WTC11 (cell line): Measurements from ENCODE around the gene IL4R. TPM values are rescaled to one million over a fixed set of nuclear protein-coding genes. Genes with fewer than 3 reads are reported as not detected.

Experiments used
- ATAC-seq: fragments of 200-7000 bp; cut with Tn5 transposase; 2 replicates; pipeline ENCODE4 v1.10.0; 2021; ENCODE audit warnings: mild to moderate bottlenecking, moderate library complexity
- CTCF ChIA-PET: fragments of 300-600 bp; sonication (Branson Sonifier 250); formaldehyde crosslinking; loops from one replicate; lab custom pipeline; 2021; ENCODE audit warnings: antibody characterized with exemption; lab: Charles Lee
- POLR2A ChIA-PET: fragments of 350-600 bp; sonication (Branson Sonifier 250); formaldehyde crosslinking; loops from one replicate; lab custom pipeline; 2021; ENCODE audit warnings: antibody characterized with exemption; lab: Charles Lee
- DNase-seq: peaks from one replicate; pipeline ENCODE4 v3.0.0; 2021; ENCODE audit warnings: low spot score
- H3K27ac Mint-ChIP-seq: 2 replicates; pipeline ENCODE4 v1.8.0; 2021; ENCODE audit warnings: mixed read lengths
- H3K27me3 Mint-ChIP-seq: 2 replicates; pipeline ENCODE4 v1.8.0; 2021; ENCODE audit warnings: low read depth, mild to moderate bottlenecking, moderate library complexity, mixed read lengths
- H3K36me3 Mint-ChIP-seq: 2 replicates; pipeline ENCODE4 v1.8.0; 2021; ENCODE audit warnings: mixed read lengths
- H3K4me1 Mint-ChIP-seq: 2 replicates; pipeline ENCODE4 v1.8.0; 2022; ENCODE audit warnings: mixed read lengths
- H3K4me3 Mint-ChIP-seq: 2 replicates; pipeline ENCODE4 v1.8.0; 2021; ENCODE audit warnings: mild to moderate bottlenecking, moderate library complexity, mixed read lengths
- H3K9me3 Mint-ChIP-seq: 2 replicates; pipeline ENCODE4 v1.8.0; 2021; ENCODE audit warnings: mixed read lengths
- AFF4 ChIP-seq: sonication (generic); formaldehyde crosslinking; IDR thresholded peaks from 2 replicates; pipeline ENCODE4 v1.8.1; 2023; ENCODE audit warnings: mild to moderate bottlenecking, missing genetic modification reagents, borderline replicate concordance
- ATF3 ChIP-seq: sonication (generic); formaldehyde crosslinking; conservative IDR thresholded peaks from 2 replicates; pipeline ENCODE4 v1.8.1; 2022; ENCODE audit warnings: mild to moderate bottlenecking, missing genetic modification reagents
- CBFB ChIP-seq: sonication (generic); formaldehyde crosslinking; IDR thresholded peaks from 2 replicates; pipeline ENCODE4 v1.8.1; 2022; ENCODE audit warnings: mild to moderate bottlenecking, low read depth, missing genetic modification reagents
- E2F5 ChIP-seq: sonication (generic); formaldehyde crosslinking; IDR thresholded peaks from 2 replicates; pipeline ENCODE4 v1.8.1; 2022; ENCODE audit warnings: mild to moderate bottlenecking, moderate library complexity, missing genetic modification reagents
- ETV6 ChIP-seq: sonication (generic); formaldehyde crosslinking; IDR thresholded peaks from 2 replicates; pipeline ENCODE4 v1.8.1; 2022; ENCODE audit warnings: mild to moderate bottlenecking, missing genetic modification reagents
- FOXJ3 ChIP-seq: sonication (generic); formaldehyde crosslinking; IDR thresholded peaks from 2 replicates; pipeline ENCODE4 v1.9.0; 2021; ENCODE audit warnings: missing genetic modification reagents, mild to moderate bottlenecking, borderline replicate concordance
- GABPB1 ChIP-seq: sonication (generic); formaldehyde crosslinking; IDR thresholded peaks from 2 replicates; pipeline ENCODE4 v1.8.1; 2023; ENCODE audit warnings: mild to moderate bottlenecking, missing genetic modification reagents
- JUN ChIP-seq: sonication (generic); formaldehyde crosslinking; IDR thresholded peaks from 2 replicates; pipeline ENCODE4 v1.8.0; 2023; ENCODE audit warnings: mild to moderate bottlenecking, missing genetic modification reagents
- MLX ChIP-seq: sonication (generic); formaldehyde crosslinking; IDR thresholded peaks from 2 replicates; pipeline ENCODE4 v1.8.1; 2023; ENCODE audit warnings: mild to moderate bottlenecking, missing genetic modification reagents, moderate library complexity
- MYBL2 ChIP-seq: sonication (generic); formaldehyde crosslinking; IDR thresholded peaks from 2 replicates; pipeline ENCODE4 v1.8.1; 2023; ENCODE audit warnings: mild to moderate bottlenecking, moderate library complexity, missing genetic modification reagents
- NFYB ChIP-seq: sonication (generic); formaldehyde crosslinking; conservative IDR thresholded peaks from 2 replicates; pipeline ENCODE4 v1.8.0; 2022; ENCODE audit warnings: low read depth, missing genetic modification reagents
- SMAD4 ChIP-seq: sonication (generic); formaldehyde crosslinking; IDR thresholded peaks from 2 replicates; pipeline ENCODE4 v1.8.0; 2022; ENCODE audit warnings: mild to moderate bottlenecking, missing genetic modification reagents
- SOX15 ChIP-seq: fragments of 250-450 bp; sonication (Bioruptor Pico); IDR thresholded peaks from 2 replicates; pipeline ENCODE4 v1.9.0; 2021; ENCODE audit warnings: mild to moderate bottlenecking
- TEAD1 ChIP-seq: sonication (generic); formaldehyde crosslinking; IDR thresholded peaks from 2 replicates; pipeline ENCODE4 v1.8.0; 2022; ENCODE audit warnings: mild to moderate bottlenecking, missing genetic modification reagents
- USF1 ChIP-seq: sonication (generic); formaldehyde crosslinking; IDR thresholded peaks from 2 replicates; pipeline ENCODE4 v1.8.0; 2022; ENCODE audit warnings: mild to moderate bottlenecking, missing genetic modification reagents
- ZNF121 ChIP-seq: sonication (generic); formaldehyde crosslinking; IDR thresholded peaks from 2 replicates; pipeline ENCODE4 v1.8.0; 2023; ENCODE audit warnings: missing genetic modification reagents
- ZNF232 ChIP-seq: sonication (generic); formaldehyde crosslinking; IDR thresholded peaks from 2 replicates; pipeline ENCODE4 v1.8.0; 2022; ENCODE audit warnings: mild to moderate bottlenecking, missing genetic modification reagents
- ZNF263 ChIP-seq: sonication (generic); formaldehyde crosslinking; IDR thresholded peaks from 2 replicates; pipeline ENCODE4 v1.8.1; 2022; ENCODE audit warnings: low read depth, mild to moderate bottlenecking, moderate library complexity, missing genetic modification reagents
- ZNF317 ChIP-seq: sonication (generic); formaldehyde crosslinking; IDR thresholded peaks from 2 replicates; pipeline ENCODE4 v1.8.1; 2023; ENCODE audit warnings: low read depth, mild to moderate bottlenecking, moderate library complexity, missing genetic modification reagents, borderline replicate concordance
- ZNF512 ChIP-seq: sonication (generic); formaldehyde crosslinking; IDR thresholded peaks from 2 replicates; pipeline ENCODE4 v1.8.1; 2022; ENCODE audit warnings: missing genetic modification reagents, borderline replicate concordance
- total RNA-seq: library from RNA; stranded (reverse); gene quantifications from 3 replicates; pipeline ENCODE4 v1.2.3, GENCODE V29; 2021

IL4R gene
- total RNA-seq, 1 experiment from 2014 or later: 28.7 TPM

GRCh38 chr16:27311897-27312303 lies 1.9 kb upstream of the IL4R start:
- H3K4me3 Mint-ChIP-seq: no peak overlapping the region
- no peak overlapping the region for H3K27ac Mint-ChIP-seq
- ATAC-seq (no peak), DNase-seq (no peak)
- CTCF ChIA-PET: interaction anchor here (1.0 to 1.3 kb wide), 2 partner anchors 56 to 132 kb away, joined by 3 read pairs; no protein-coding TSS in a partner anchor
- no peaks in the 10 kb centered on the region for H3K9me3 Mint-ChIP-seq
- POLR2A ChIA-PET: no interaction called here
- no peak for TF ChIP-seq USF1
- TF ChIP-seq GABPB1 (CRISPR knock-in tag): peak; percentile 22; the same call in 1 of the 2 replicates
- no peak for TF ChIP-seq E2F5 (CRISPR knock-in tag)
- TF ChIP-seq MYBL2 (CRISPR knock-in tag): no peak
- TF ChIP-seq, all 79 proteins: peak for 1
- H3K27me3 Mint-ChIP-seq: peaks cover 3% of the 10 kb centered on the region; the same call in 1 of the 2 replicates
- no peaks in the 10 kb centered on the region for H3K36me3 Mint-ChIP-seq
- H3K4me1 Mint-ChIP-seq: peaks cover 12% of the 10 kb centered on the region

- no peak for DNase-seq
- ChIA-PET POLR2A (no interaction called here), CTCF (interaction anchor here (1.0 to 1.3 kb wide), 2 partner anchors 55 to 133 kb away, joined by 3 read pairs; no protein-coding TSS in a partner anchor)
- peaks cover 20% of the 10 kb centered on the region for H3K4me1 Mint-ChIP-seq
- TF ChIP-seq ZNF121 (CRISPR knock-in tag) (no peak), ZNF512 (CRISPR knock-in tag) (no peak), MYBL2 (CRISPR knock-in tag) (no peak), AFF4 (CRISPR knock-in tag) (no peak), JUN (CRISPR knock-in tag) (no peak), ZNF263 (no peak), ATF3 (no peak), SOX15 (CRISPR knock-in tag) (no peak), CBFB (CRISPR knock-in tag) (no peak), TEAD1 (CRISPR knock-in tag) (no peak), FOXJ3 (CRISPR knock-in tag) (no peak), ZNF317 (CRISPR knock-in tag) (no peak), ZNF232 (no peak), USF1 (no peak), MLX (CRISPR knock-in tag) (no peak), NFYB (CRISPR knock-in tag) (no peak), ETV6 (CRISPR knock-in tag) (no peak), SMAD4 (CRISPR knock-in tag) (no peak)
- TF ChIP-seq, all 79 proteins: peak for 0
- no peaks in the 10 kb centered on the region for H3K36me3 Mint-ChIP-seq
- H3K4me3 Mint-ChIP-seq: peak overlapping the region; percentile 78
- no peaks in the 10 kb centered on the region for H3K9me3 Mint-ChIP-seq
- ATAC-seq: no peak
- peaks cover 3% of the 10 kb centered on the region; the same call in 1 of the 2 replicates for H3K27me3 Mint-ChIP-seq
- no peak overlapping the region for H3K27ac Mint-ChIP-seq
Observed at GRCh38 chr16:27312580-27313421, 973 bp upstream of the IL4R start.
